Activated CD4-positive, CD25-positive, alpha-beta regulatory T cell treated with anti-CD3 and anti-CD28 coated beads, Interleukin-2, amount 50 U/mL, for 72 hours (primary cell): ENCODE data around the gene SLC22A17.
"Not testable (repeated sequence)": the region's sequence is repeated elsewhere in the genome, so short reads cannot be mapped to it uniquely, and the experiment has no call there.

Source experiments
- DNase-seq: peaks from one replicate; pipeline ENCODE4 v3.0.0; 2021

The SLC22A17 gene

GRCh38 chr14:23327947-23328744 lies 24.5 kb downstream of the SLC22A17 start:
- peak; percentile 53 for DNase-seq

- DNase-seq, result no peak
These were observed 26.0 kb downstream of the SLC22A17 start for GRCh38 chr14:23326491-23327332.

GRCh38 chr14:23325746-23326145 lies 26.9 kb downstream of the SLC22A17 start:
- DNase-seq, result not testable (repeated sequence)

GRCh38 chr14:23324993-23325392 lies 27.7 kb downstream of the SLC22A17 start:
- DNase-seq, result no peak

GRCh38 chr14:23324455-23324846 lies 28.2 kb downstream of the SLC22A17 start:
- DNase-seq, result no peak

GRCh38 chr14:23323838-23324454 lies 28.7 kb downstream of the SLC22A17 start:
- no peak for DNase-seq

- DNase-seq, result no peak
These were observed 29.8 kb downstream of the SLC22A17 start for GRCh38 chr14:23322568-23323517.

- DNase-seq, result peak; percentile 68
These were observed 30.8 kb downstream of the SLC22A17 start for GRCh38 chr14:23321572-23322547.

- DNase-seq, result peak; percentile 94
These were observed 31.8 kb downstream of the SLC22A17 start, which contains the start of gene PABPN1 for GRCh38 chr14:23320584-23321571. Gene PABPN1, plus strand, starts transcription at chr14:23321457. Its CDS starts 13 bp downstream, at chr14:23321470.

GRCh38 chr14:23319746-23320583 lies 32.7 kb downstream of the SLC22A17 start:
- DNase-seq, result no peak

- no peak for DNase-seq
These were observed 36.4 kb downstream of the SLC22A17 start for GRCh38 chr14:23316300-23316699.

- no peak for DNase-seq
These were observed 42.1 kb downstream of the SLC22A17 start for GRCh38 chr14:23310546-23310945.

GRCh38 chr14:23308721-23309445 lies 43.8 kb downstream of the SLC22A17 start:
- no peak for DNase-seq

- no peak for DNase-seq
These were observed 44.7 kb downstream of the SLC22A17 start for GRCh38 chr14:23307687-23308644.

- no peak for DNase-seq
These were observed 45.5 kb downstream of the SLC22A17 start for GRCh38 chr14:23307146-23307530.

- DNase-seq, result no peak
These were observed 46.1 kb downstream of the SLC22A17 start, which contains the start of gene BCL2L2 for GRCh38 chr14:23306412-23307145. Gene BCL2L2, plus strand, starts transcription at chr14:23306833. Its CDS starts 935 bp downstream, at chr14:23307768.
